Measurements from ENCODE around the gene CDH4.

CDH4 gene

GRCh38 chr20:61808447-61808846 is 556.4 kb downstream of the CDH4 start:
- H3K27ac ChIP-seq: no peak overlapping the region
- TF ChIP-seq ZFX (IDR thresholded peaks at IDR 0.05; ENCODE audit: borderline replicate concordance) (no peak), CTCF (IDR thresholded peaks at IDR 0.05) (no peak)

GRCh38 chr20:61809006-61809770 is 557.1 kb downstream of the CDH4 start:
- no peak for TF ChIP-seq ZFX (IDR thresholded peaks at IDR 0.05; ENCODE audit: borderline replicate concordance)
- TF ChIP-seq CTCF (IDR thresholded peaks at IDR 0.05): no peak
- no peak overlapping the region for H3K27ac ChIP-seq

- no peak overlapping the region for H3K27ac ChIP-seq
- TF ChIP-seq ZFX (IDR thresholded peaks at IDR 0.05; ENCODE audit: borderline replicate concordance) (no peak), CTCF (IDR thresholded peaks at IDR 0.05) (no peak)
These were observed 558.1 kb downstream of the CDH4 start for GRCh38 chr20:61810066-61810737.

GRCh38 chr20:61810738-61811135 is 558.7 kb downstream of the CDH4 start:
- TF ChIP-seq CTCF (IDR thresholded peaks at IDR 0.05): no peak
- TF ChIP-seq ZFX (IDR thresholded peaks at IDR 0.05; ENCODE audit: borderline replicate concordance): no peak
- H3K27ac ChIP-seq: no peak overlapping the region

- TF ChIP-seq CTCF (IDR thresholded peaks at IDR 0.05) (no peak), ZFX (IDR thresholded peaks at IDR 0.05; ENCODE audit: borderline replicate concordance) (no peak)
- H3K27ac ChIP-seq: no peak overlapping the region
These were observed 559.1 kb downstream of the CDH4 start for GRCh38 chr20:61811166-61811565.

GRCh38 chr20:61812121-61812844 is 560.2 kb downstream of the CDH4 start:
- TF ChIP-seq CTCF (IDR thresholded peaks at IDR 0.05) (no peak), ZFX (IDR thresholded peaks at IDR 0.05; ENCODE audit: borderline replicate concordance) (no peak)
- no peak overlapping the region for H3K27ac ChIP-seq
